ACC112 (cell line): ENCODE results near the gene DNAJC16.
"Not testable (repeated sequence)": the region's sequence is repeated elsewhere in the genome, so short reads cannot be mapped to it uniquely, and the experiment has no call there.

Experiments used
- H2AFZ ChIP-seq: fragments of 200-600 bp; sonication (generic); one replicate; pipeline ENCODE4 v1.6.0; 2017; ENCODE audit warnings: antibody characterized with exemption, low read length; ENCODE audit not compliant: unreplicated experiment
- H3K27ac ChIP-seq: fragments of 200-600 bp; sonication (generic); 2 replicates; pipeline ENCODE4 v1.5.1; 2014; ENCODE audit warnings: low read depth, mild to moderate bottlenecking, antibody characterized with exemption, low read length, moderate library complexity
- H3K27me3 ChIP-seq: fragments of 200-600 bp; sonication (generic); 2 replicates; pipeline ENCODE4 v1.6.1; 2014; ENCODE audit warnings: mild to moderate bottlenecking, antibody characterized with exemption, low read length, moderate library complexity, mixed read lengths; ENCODE audit not compliant: insufficient read depth
- H3K36me3 ChIP-seq: fragments of 200-600 bp; sonication (generic); 2 replicates; pipeline ENCODE4 v1.6.1; 2016; ENCODE audit warnings: mild to moderate bottlenecking, antibody characterized with exemption, low read length, moderate library complexity, mixed read lengths; ENCODE audit not compliant: insufficient read depth
- H3K4me1 ChIP-seq: fragments of 200-600 bp; sonication (generic); one replicate; pipeline ENCODE4 v1.6.1; 2016; ENCODE audit warnings: low read length, mixed read lengths; ENCODE audit not compliant: insufficient read depth, unreplicated experiment, control insufficient read depth
- H3K4me3 ChIP-seq: fragments of 200-600 bp; sonication (generic); 2 replicates; pipeline ENCODE4 v1.5.1; 2014; ENCODE audit warnings: mild to moderate bottlenecking, low read depth, low read length
- H3K79me2 ChIP-seq: fragments of 200-600 bp; sonication (generic); one replicate; pipeline ENCODE4 v1.6.0; 2016; ENCODE audit warnings: low read length; ENCODE audit not compliant: control insufficient read depth, unreplicated experiment, insufficient read depth

Gene DNAJC16

GRCh38 chr1:15508700-15509487, 17.8 kb upstream of the DNAJC16 start:
- no peaks in the 10 kb centered on the region for H3K27me3 ChIP-seq
- H3K4me1 ChIP-seq, result peaks cover 6% of the 10 kb centered on the region
- no peak overlapping the region for H3K4me3 ChIP-seq
- H3K36me3 ChIP-seq, result no peaks in the 10 kb centered on the region
- H2AFZ ChIP-seq, result no peak overlapping the region
- no peaks in the 10 kb centered on the region for H3K79me2 ChIP-seq
- H3K27ac ChIP-seq, result no peak overlapping the region

- no peak overlapping the region for H3K4me3 ChIP-seq
- peaks cover 6% of the 10 kb centered on the region for H3K4me1 ChIP-seq
- no peaks in the 10 kb centered on the region for H3K36me3 ChIP-seq
- H3K27ac ChIP-seq, result no peak overlapping the region
- no peaks in the 10 kb centered on the region for H3K27me3 ChIP-seq
- no peak overlapping the region for H2AFZ ChIP-seq
- no peaks in the 10 kb centered on the region for H3K79me2 ChIP-seq
Measured at GRCh38 chr1:15509586-15509985, 17.1 kb upstream of the DNAJC16 start.

GRCh38 chr1:15510611-15511405, 15.8 kb upstream of the DNAJC16 start:
- no peaks in the 10 kb centered on the region for H3K79me2 ChIP-seq
- no peaks in the 10 kb centered on the region for H3K36me3 ChIP-seq
- no peak overlapping the region for H3K4me3 ChIP-seq
- no peak overlapping the region for H3K27ac ChIP-seq
- H3K27me3 ChIP-seq, result no peaks in the 10 kb centered on the region
- H2AFZ ChIP-seq, result no peak overlapping the region
- peaks cover 12% of the 10 kb centered on the region for H3K4me1 ChIP-seq

- Histone ChIP-seq H3K27me3 (no peaks in the 10 kb centered on the region), H3K79me2 (no peaks in the 10 kb centered on the region), H2AFZ (no peak overlapping the region), H3K4me3 (no peak overlapping the region), H3K27ac (no peak overlapping the region), H3K36me3 (no peaks in the 10 kb centered on the region), H3K4me1 (peaks cover 12% of the 10 kb centered on the region)
Measured at GRCh38 chr1:15513192-15513591, 13.5 kb upstream of the DNAJC16 start.

GRCh38 chr1:15513919-15514318, 12.7 kb upstream of the DNAJC16 start:
- H3K79me2 ChIP-seq, result no peaks in the 10 kb centered on the region
- H3K27me3 ChIP-seq, result no peaks in the 10 kb centered on the region
- H3K4me3 ChIP-seq, result no peak overlapping the region
- H3K4me1 ChIP-seq, result peaks cover 12% of the 10 kb centered on the region
- no peak overlapping the region for H2AFZ ChIP-seq
- no peak overlapping the region for H3K27ac ChIP-seq
- H3K36me3 ChIP-seq, result no peaks in the 10 kb centered on the region

- H3K79me2 ChIP-seq, result not testable (repeated sequence)
Measured at GRCh38 chr1:15514557-15514956, 12.1 kb upstream of the DNAJC16 start.

GRCh38 chr1:15515022-15515663, 11.5 kb upstream of the DNAJC16 start:
- Histone ChIP-seq H3K27me3 (no peaks in the 10 kb centered on the region), H2AFZ (no peak overlapping the region), H3K27ac (no peak overlapping the region), H3K79me2 (no peaks in the 10 kb centered on the region), H3K4me1 (peaks cover 12% of the 10 kb centered on the region), H3K36me3 (no peaks in the 10 kb centered on the region), H3K4me3 (no peak overlapping the region)

More at GRCh38 chr1:15514557-15514956, 12.1 kb upstream of the DNAJC16 start:
- H2AFZ ChIP-seq, H3K27me3 ChIP-seq, H3K4me3 ChIP-seq, H3K36me3 ChIP-seq, H3K27ac ChIP-seq: not testable (repeated sequence)
- peaks cover 12% of the 10 kb centered on the region for H3K4me1 ChIP-seq

GRCh38 chr1:15519625-15520024, 7.0 kb upstream of the DNAJC16 start:
- Histone ChIP-seq H2AFZ (no peak overlapping the region), H3K27me3 (no peaks in the 10 kb centered on the region), H3K36me3 (no peaks in the 10 kb centered on the region), H3K4me1 (peaks cover 12% of the 10 kb centered on the region), H3K27ac (no peak overlapping the region), H3K79me2 (no peaks in the 10 kb centered on the region), H3K4me3 (no peak overlapping the region)

GRCh38 chr1:15521206-15521906, 5.3 kb upstream of the DNAJC16 start:
- H2AFZ ChIP-seq, H3K79me2 ChIP-seq, H3K4me3 ChIP-seq, H3K27me3 ChIP-seq, H3K36me3 ChIP-seq, H3K27ac ChIP-seq: not testable (repeated sequence)
- H3K4me1 ChIP-seq, result peaks cover 11% of the 10 kb centered on the region

GRCh38 chr1:15522551-15522950, 4.1 kb upstream of the DNAJC16 start:
- peaks cover 7% of the 10 kb centered on the region for H3K79me2 ChIP-seq
- H3K27ac ChIP-seq, result no peak overlapping the region
- H3K4me1 ChIP-seq, result peaks cover 11% of the 10 kb centered on the region

More at GRCh38 chr1:15522551-15522950, 4.1 kb upstream of the DNAJC16 start:
- Histone ChIP-seq H3K4me3 (no peak overlapping the region), H2AFZ (no peak overlapping the region), H3K36me3 (no peaks in the 10 kb centered on the region), H3K27me3 (no peaks in the 10 kb centered on the region)
